NCI-H146 treated with DMSO at 0.1 percent for 48 hours (cell line): ENCODE results near the gene APOD.
"Not testable (repeated sequence)": the region's sequence is repeated elsewhere in the genome, so short reads cannot be mapped to it uniquely, and the experiment has no call there.

ENCODE experiments used
- DNase-seq: peaks from one replicate; lab custom pipeline; 2025; ENCODE audit not compliant: unreplicated experiment; lab: John Stamatoyannopoulos, UW

APOD gene

GRCh38 chr3:195583831-195584542 lies at the start of gene APOD:
TSS of gene APOD (minus strand) at chr3:195583940. CDS start at chr3:195579461, 4,479 bp downstream.
- peak; percentile 11 for DNase-seq

GRCh38 chr3:195633351-195633750 lies 49.6 kb upstream of the APOD start:
- DNase-seq: not testable (repeated sequence)

GRCh38 chr3:195632501-195633185 lies 48.9 kb upstream of the APOD start:
- DNase-seq: not testable (repeated sequence)

- not testable (repeated sequence) for DNase-seq
Measured at GRCh38 chr3:195632046-195632445, 48.3 kb upstream of the APOD start.

GRCh38 chr3:195630938-195631495 lies 47.3 kb upstream of the APOD start:
- DNase-seq: not testable (repeated sequence)

GRCh38 chr3:195630086-195630917 lies 46.6 kb upstream of the APOD start:
- not testable (repeated sequence) for DNase-seq

GRCh38 chr3:195629682-195630081 lies 45.9 kb upstream of the APOD start:
- DNase-seq: not testable (repeated sequence)

- DNase-seq: not testable (repeated sequence)
Measured at GRCh38 chr3:195628386-195628920, 44.7 kb upstream of the APOD start.

- not testable (repeated sequence) for DNase-seq
Measured at GRCh38 chr3:195627515-195628385, 44.0 kb upstream of the APOD start.

- DNase-seq: not testable (repeated sequence)
Measured at GRCh38 chr3:195624603-195625560, 41.1 kb upstream of the APOD start.

- DNase-seq: not testable (repeated sequence)
Measured at GRCh38 chr3:195624171-195624570, 40.4 kb upstream of the APOD start.

- not testable (repeated sequence) for DNase-seq
Measured at GRCh38 chr3:195623217-195623965, 39.7 kb upstream of the APOD start.

- not testable (repeated sequence) for DNase-seq
Measured at GRCh38 chr3:195622523-195623170, 38.9 kb upstream of the APOD start.

GRCh38 chr3:195622012-195622411 lies 38.3 kb upstream of the APOD start:
- not testable (repeated sequence) for DNase-seq

GRCh38 chr3:195621095-195621494 lies 37.4 kb upstream of the APOD start:
- DNase-seq: not testable (repeated sequence)

GRCh38 chr3:195620476-195620875 lies 36.7 kb upstream of the APOD start:
- DNase-seq: not testable (repeated sequence)

- not testable (repeated sequence) for DNase-seq
Measured at GRCh38 chr3:195619591-195620369, 36.0 kb upstream of the APOD start.
